ENCODE results near the gene MILR1.

GRCh38 chr17:64502809-64503208, 53.9 kb downstream of the MILR1 start:
- TF ChIP-seq EZH2 (IDR thresholded peaks at IDR 0.05) (no peak), POLR2AphosphoS5 (IDR thresholded peaks at IDR 0.05; ENCODE audit: borderline replicate concordance, low read depth, low read length) (no peak), FOXP2 (optimal IDR thresholded peaks at IDR 0.05; ENCODE audit: control extremely low read depth, extremely low read length, insufficient read depth) (no peak)

All from SK-N-MC (cell line).